Hepatocyte (in vitro differentiated cells): ENCODE measurements around the gene THBS2. TPM values are rescaled to one million over a fixed set of nuclear protein-coding genes. Genes with fewer than 3 reads are reported as not detected.
"Not testable (repeated sequence)": the region's sequence is repeated elsewhere in the genome, so short reads cannot be mapped to it uniquely, and the experiment has no call there.

Experiments used
- DNase-seq: peaks from one replicate; pipeline ENCODE4 v3.0.0-alpha.2; 2016; ENCODE audit warnings: low spot score
- H2AFZ ChIP-seq: fragments of 200-600 bp; sonication (generic); 2 replicates; pipeline ENCODE4 v1.6.0; 2016; ENCODE audit warnings: antibody characterized with exemption, mild to moderate bottlenecking
- H3K27ac ChIP-seq: fragments of 200-600 bp; sonication (generic); 2 replicates; pipeline ENCODE4 v1.5.1; 2016; ENCODE audit warnings: mild to moderate bottlenecking
- H3K27me3 ChIP-seq: fragments of 200-600 bp; sonication (generic); 2 replicates; pipeline ENCODE4 v1.6.1; 2016
- H3K36me3 ChIP-seq: fragments of 200-600 bp; sonication (generic); replicated peaks from 2 replicates; pipeline ENCODE4 v1.5.1; 2016; ENCODE audit warnings: low read depth; ENCODE audit not compliant: insufficient read depth
- H3K4me1 ChIP-seq: fragments of 200-600 bp; sonication (generic); 2 replicates; pipeline ENCODE4 v1.5.1; 2016; ENCODE audit warnings: mild to moderate bottlenecking, moderate library complexity; ENCODE audit not compliant: insufficient read depth
- H3K4me2 ChIP-seq: fragments of 200-600 bp; sonication (generic); 2 replicates; pipeline ENCODE4 v1.6.0; 2016
- H3K4me3 ChIP-seq: fragments of 200-600 bp; sonication (generic); 2 replicates; pipeline ENCODE4 v1.5.1; 2016; ENCODE audit warnings: mild to moderate bottlenecking
- H3K79me2 ChIP-seq: fragments of 200-600 bp; sonication (generic); 2 replicates; pipeline ENCODE4 v1.6.0; 2017; ENCODE audit warnings: mild to moderate bottlenecking
- H3K9me2 ChIP-seq: fragments of 200-600 bp; sonication (generic); replicated peaks from 2 replicates; pipeline ENCODE4 v1.6.0; 2017; ENCODE audit warnings: mild to moderate bottlenecking; ENCODE audit not compliant: insufficient read depth
- H3K9me3 ChIP-seq: fragments of 200-600 bp; sonication (generic); 2 replicates; pipeline ENCODE4 v1.5.1; 2016; ENCODE audit warnings: low read depth, mild to moderate bottlenecking
- H4K20me1 ChIP-seq: fragments of 200-600 bp; sonication (generic); 2 replicates; pipeline ENCODE4 v1.6.0; 2016; ENCODE audit warnings: mild to moderate bottlenecking; ENCODE audit not compliant: insufficient read depth, poor library complexity, severe bottlenecking
- EZH2 ChIP-seq: fragments of 200-600 bp; sonication (generic); IDR thresholded peaks from 2 replicates; pipeline ENCODE4 v1.6.1; 2016; ENCODE audit warnings: antibody characterized with exemption, mild to moderate bottlenecking, borderline replicate concordance
- EZH2phosphoT487 ChIP-seq: fragments of 200-600 bp; sonication (generic); IDR thresholded peaks from one replicate; pipeline ENCODE4 v1.6.1; 2018; ENCODE audit warnings: antibody characterized with exemption, mild to moderate bottlenecking, low read depth, moderate library complexity; ENCODE audit not compliant: unreplicated experiment, severe bottlenecking
- WGBS: methylation state at CpG from one replicate; pipeline ENCODE4 v1.1.6; 2016; ENCODE audit warnings: low lambda C conversion rate; ENCODE audit errors: missing lambda C conversion rate; 5-methylcytosine and 5-hydroxymethylcytosine counted together
- polyA plus RNA-seq: library from polyadenylated mRNA; unstranded; fragments of >200 nt; fragmentation: Nextera tagmentation; extraction: Ambion mirVana; gene quantifications from 2 replicates; pipeline ENCODE4 v1.2.1, GENCODE V29; 2016
- total RNA-seq: library from RNA; depleted of rRNA; stranded (reverse); fragments of >200 nt; gene quantifications from 2 replicates; pipeline ENCODE4 v1.2.3, GENCODE V29; 2014
- TF ChIP-seq, protein P1 (sequence below): fragments of 200-600 bp; sonication (generic); IDR thresholded peaks from 2 replicates; pipeline ENCODE4 v1.5.1; 2016; ENCODE audit warnings: antibody characterized with exemption, mild to moderate bottlenecking; ENCODE audit not compliant: poor library complexity

THBS2 gene
- total and polyA plus RNA-seq, 2 experiments from 2014 or later = 3.9 to 5.5 TPM

GRCh38 chr6:169300916-169301315, 47.3 kb upstream of the THBS2 start:
- Histone ChIP-seq H3K4me1 (no peaks in the 10 kb centered on the region), H3K27me3 (no peaks in the 10 kb centered on the region), H3K36me3 (no peaks in the 10 kb centered on the region), H3K79me2 (no peaks in the 10 kb centered on the region), H3K4me2 (no peak overlapping the region), H3K4me3 (no peak overlapping the region), H3K27ac (no peak overlapping the region), H2AFZ (no peak overlapping the region), H4K20me1 (no peaks in the 10 kb centered on the region), H3K9me3 (no peaks in the 10 kb centered on the region), H3K9me2 (no peaks in the 10 kb centered on the region)
- TF ChIP-seq, protein P1, sequence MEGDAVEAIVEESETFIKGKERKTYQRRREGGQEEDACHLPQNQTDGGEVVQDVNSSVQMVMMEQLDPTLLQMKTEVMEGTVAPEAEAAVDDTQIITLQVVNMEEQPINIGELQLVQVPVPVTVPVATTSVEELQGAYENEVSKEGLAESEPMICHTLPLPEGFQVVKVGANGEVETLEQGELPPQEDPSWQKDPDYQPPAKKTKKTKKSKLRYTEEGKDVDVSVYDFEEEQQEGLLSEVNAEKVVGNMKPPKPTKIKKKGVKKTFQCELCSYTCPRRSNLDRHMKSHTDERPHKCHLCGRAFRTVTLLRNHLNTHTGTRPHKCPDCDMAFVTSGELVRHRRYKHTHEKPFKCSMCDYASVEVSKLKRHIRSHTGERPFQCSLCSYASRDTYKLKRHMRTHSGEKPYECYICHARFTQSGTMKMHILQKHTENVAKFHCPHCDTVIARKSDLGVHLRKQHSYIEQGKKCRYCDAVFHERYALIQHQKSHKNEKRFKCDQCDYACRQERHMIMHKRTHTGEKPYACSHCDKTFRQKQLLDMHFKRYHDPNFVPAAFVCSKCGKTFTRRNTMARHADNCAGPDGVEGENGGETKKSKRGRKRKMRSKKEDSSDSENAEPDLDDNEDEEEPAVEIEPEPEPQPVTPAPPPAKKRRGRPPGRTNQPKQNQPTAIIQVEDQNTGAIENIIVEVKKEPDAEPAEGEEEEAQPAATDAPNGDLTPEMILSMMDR = no peak
- TF ChIP-seq EZH2phosphoT487 (no peak), EZH2 (no peak)
- no peak for DNase-seq
- WGBS = 83% methylated on average over 4 of the region's 4 CpGs

- WGBS = 67% methylated on average over 1 of the region's 1 CpG
- H3K27ac ChIP-seq, H2AFZ ChIP-seq, H3K4me1 ChIP-seq, H3K9me2 ChIP-seq, H3K4me3 ChIP-seq, H3K27me3 ChIP-seq, H3K9me3 ChIP-seq, H3K36me3 ChIP-seq, H3K79me2 ChIP-seq, H3K4me2 ChIP-seq, DNase-seq, H4K20me1 ChIP-seq: not testable (repeated sequence)
Observed at GRCh38 chr6:169298626-169299025, 45.0 kb upstream of the THBS2 start.

- Histone ChIP-seq H3K36me3 (no peaks in the 10 kb centered on the region), H3K9me3 (no peaks in the 10 kb centered on the region), H3K4me3 (no peak overlapping the region), H3K4me1 (peaks cover 3% of the 10 kb centered on the region), H3K27me3 (no peaks in the 10 kb centered on the region), H2AFZ (no peak overlapping the region), H4K20me1 (no peaks in the 10 kb centered on the region), H3K79me2 (no peaks in the 10 kb centered on the region), H3K4me2 (no peak overlapping the region), H3K9me2 (no peaks in the 10 kb centered on the region), H3K27ac (no peak overlapping the region)
- no peak for TF ChIP-seq EZH2phosphoT487
- TF ChIP-seq, protein P1 = no peak
- TF ChIP-seq EZH2 = no peak
- DNase-seq = no peak
- 78% methylated on average over 6 of the region's 6 CpGs for WGBS
Observed at GRCh38 chr6:169296622-169297021, 43.0 kb upstream of the THBS2 start.

DNA sequence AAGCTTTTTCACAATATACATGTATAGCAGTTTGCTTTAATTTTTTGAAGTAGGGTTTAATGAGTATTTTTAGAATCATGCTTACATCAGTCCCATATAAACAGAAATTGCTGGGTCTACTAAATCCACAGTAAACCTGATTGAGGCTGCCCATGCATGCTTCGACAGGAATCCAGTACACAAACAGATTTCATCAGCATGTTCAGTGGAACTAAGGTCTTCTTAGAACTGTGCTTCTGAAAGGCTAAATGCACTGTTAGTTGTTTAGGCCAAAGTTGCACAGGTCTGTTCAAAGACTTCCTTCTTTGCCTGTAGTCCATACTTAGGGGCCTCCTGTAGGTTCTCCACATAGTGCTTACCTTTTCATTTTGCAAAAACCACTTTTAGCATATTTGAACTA, 42.5 kb upstream of the THBS2 start:
- no peak for DNase-seq
- Histone ChIP-seq H2AFZ (no peak overlapping the region), H3K4me1 (peaks cover 3% of the 10 kb centered on the region), H4K20me1 (no peaks in the 10 kb centered on the region), H3K27ac (no peak overlapping the region), H3K9me2 (no peaks in the 10 kb centered on the region), H3K36me3 (no peaks in the 10 kb centered on the region), H3K9me3 (no peaks in the 10 kb centered on the region), H3K4me2 (no peak overlapping the region), H3K4me3 (no peak overlapping the region), H3K79me2 (no peaks in the 10 kb centered on the region), H3K27me3 (no peaks in the 10 kb centered on the region)
- TF ChIP-seq EZH2 (no peak), EZH2phosphoT487 (no peak)
- TF ChIP-seq, protein P1 = no peak
- WGBS = 53% methylated on average over 1 of the region's 1 CpG
